K562 (cell line): ENCODE data around the gene ADCY5. TPM values are rescaled to one million over a fixed set of nuclear protein-coding genes. Genes with fewer than 3 reads are reported as not detected.

Experiments
- ATAC-seq: fragments of 200-7000 bp; cut with Tn5 transposase; 3 replicates; pipeline ENCODE4 v1.9.1; 2020; ENCODE audit warnings: moderate library complexity
- BruUV-seq: library from RNA; stranded (reverse); fragments of 400-500 nt; replicated peaks from 2 replicates; lab custom pipeline; 2021; lab: Mats Ljungman, UMichigan
- CTCF ChIA-PET: fragments of 300-600 bp; formaldehyde crosslinking; extraction: SDS; loops from one replicate; lab custom pipeline; 2021; ENCODE audit warnings: low intra/inter-chr PET ratio; lab: Yijun Ruan, JAX
- POLR2A ChIA-PET: fragments of 300-600, 350-650 bp; sonication (Branson Sonifier 250); formaldehyde crosslinking; extraction: SDS; loops from one replicate; lab custom pipeline; 2021; ENCODE audit warnings: antibody characterized with exemption, inconsistent platforms; lab: Yijun Ruan, JAX
- DNase-seq, 4 experiments: peaks; one replicate each; pipeline versions ENCODE4 v3.0.0 to v3.0.0-alpha.2; 2011 to 2018; ENCODE audit warnings: low spot score in 3 of 4, mixed read lengths in 3 of 4; ENCODE audit errors: extremely low read depth in 1 of 4
- FAIRE-seq: peaks from 2 replicates; lab custom pipeline; 2011; peaks lifted over from hg19 to GRCh38; lab: Jason Lieb, UNC
- H2AFZ ChIP-seq: 2 replicates; pipeline ENCODE4 v1.6.0; 2011; ENCODE audit warnings: low read depth, low read length, control low read depth, inconsistent platforms
- H3K27ac ChIP-seq: fragments of 200-600 bp; 3 replicates; pipeline ENCODE4 v1.8.0; 2011; ENCODE audit warnings: low read depth, mild to moderate bottlenecking, control low read depth, inconsistent platforms, low read length, moderate library complexity, mixed read lengths; ENCODE audit errors: extremely low read depth
- H3K27me3 ChIP-seq, 2 experiments: fragments of 300-600 bp in 1 of 2; 2 replicates in 1 of 2; 3 replicates in 1 of 2; pipeline versions ENCODE4 v1.6.0 to v1.8.0; 2011; ENCODE audit warnings: inconsistent platforms in 2 of 2, low read length in 2 of 2, mild to moderate bottlenecking in 1 of 2, mixed read lengths in 1 of 2, moderate library complexity in 1 of 2; ENCODE audit not compliant: control insufficient read depth in 2 of 2, insufficient read depth in 2 of 2
- H3K36me3 ChIP-seq: fragments of 300-600 bp; 3 replicates; pipeline ENCODE4 v1.8.0; 2011; ENCODE audit warnings: mild to moderate bottlenecking, low read length, inconsistent platforms; ENCODE audit not compliant: control insufficient read depth, insufficient read depth
- H3K4me1 ChIP-seq, 2 experiments: fragments of 200-600 bp in 1 of 2; replicated peaks in 1 of 2; 2 replicates in 1 of 2; 3 replicates in 1 of 2; pipeline versions ENCODE4 v1.5.1 to v1.8.0; 2011; ENCODE audit warnings: inconsistent platforms in 2 of 2, low read length in 2 of 2, mild to moderate bottlenecking in 1 of 2, mixed read lengths in 1 of 2, moderate library complexity in 1 of 2; ENCODE audit not compliant: control insufficient read depth in 2 of 2, insufficient read depth in 2 of 2
- H3K4me2 ChIP-seq: 2 replicates; pipeline ENCODE4 v1.6.1; 2011; ENCODE audit warnings: low read length, control low read depth, inconsistent platforms, mixed read lengths; ENCODE audit not compliant: insufficient read depth
- H3K4me3 ChIP-seq: fragments of 200-600 bp; sonication (generic), shearing (Covaris generic); 2 replicates; pipeline ENCODE4 v1.5.1; 2016; ENCODE audit warnings: control low read depth, inconsistent platforms
- H3K79me2 ChIP-seq: fragments of 200-600 bp; 3 replicates; pipeline ENCODE4 v1.8.0; 2011; ENCODE audit warnings: low read length, inconsistent platforms; ENCODE audit not compliant: control insufficient read depth, insufficient read depth
- H3K9ac ChIP-seq, 2 experiments: 2 replicates each; pipeline versions ENCODE4 v1.6.0 to v1.6.1; 2011; ENCODE audit warnings: low read depth in 2 of 2, low read length in 2 of 2, control low read depth in 1 of 2, inconsistent platforms in 1 of 2, mild to moderate bottlenecking in 1 of 2, mixed read lengths in 1 of 2; ENCODE audit not compliant: insufficient read depth in 1 of 2
- H3K9me1 ChIP-seq: one replicate; pipeline ENCODE4 v1.6.0; 2011; ENCODE audit warnings: inconsistent platforms, mild to moderate bottlenecking, low read length, moderate library complexity; ENCODE audit not compliant: control insufficient read depth, insufficient read depth
- H3K9me3 ChIP-seq: replicated peaks from 2 replicates; pipeline ENCODE4 v1.5.1; 2011; ENCODE audit warnings: low read depth, low read length, inconsistent platforms; ENCODE audit not compliant: control insufficient read depth, insufficient read depth
- H4K20me1 ChIP-seq: replicated peaks from 2 replicates; pipeline ENCODE4 v1.6.1; 2011; ENCODE audit warnings: low read length, inconsistent platforms, mixed read lengths; ENCODE audit not compliant: control insufficient read depth, insufficient read depth
- BRCA1 ChIP-seq, 2 experiments: fragments of 450-650 bp in 1 of 2; sonication (generic) in 1 of 2; formaldehyde crosslinking in 1 of 2; IDR thresholded peaks; 2 replicates each; pipeline versions ENCODE4 v1.5.0 to v1.6.1; 2017 to 2020; ENCODE audit warnings: mild to moderate bottlenecking in 1 of 2, missing genetic modification reagents in 1 of 2
- ETV5 ChIP-seq: sonication (generic); formaldehyde crosslinking; IDR thresholded peaks from 2 replicates; pipeline ENCODE4 v1.4.0; 2020; ENCODE audit warnings: low read depth, mild to moderate bottlenecking, missing genetic modification reagents
- GMEB1 ChIP-seq: fragments of 250-450 bp; sonication (Bioruptor Pico); IDR thresholded peaks from 2 replicates; pipeline ENCODE4 v1.4.0; 2020; ENCODE audit warnings: mild to moderate bottlenecking
- MTA1 ChIP-seq: fragments of 450-650 bp; IDR thresholded peaks from 2 replicates; pipeline ENCODE4 v1.6.1; 2017; ENCODE audit warnings: borderline replicate concordance
- PATZ1 ChIP-seq: fragments of 250-450 bp; sonication (Bioruptor Pico); IDR thresholded peaks from 2 replicates; pipeline ENCODE4 v1.5.0; 2020; ENCODE audit warnings: mild to moderate bottlenecking, borderline replicate concordance
- POLR2H ChIP-seq: IDR thresholded peaks from 2 replicates; pipeline ENCODE4 v1.6.1; 2016; ENCODE audit warnings: missing genetic modification characterization, low read depth, mild to moderate bottlenecking, control low read depth, missing compliant biosample characterization, moderate library complexity
- SIN3B ChIP-seq: fragments of 450-650 bp; IDR thresholded peaks from 2 replicates; pipeline ENCODE4 v1.6.1; 2017; ENCODE audit warnings: low read depth, mild to moderate bottlenecking, moderate library complexity
- SRSF7 ChIP-seq: fragments of 200-400 bp; formaldehyde crosslinking; optimal IDR thresholded peaks from 2 replicates; pipeline ENCODE3; 2017; ENCODE audit warnings: mild to moderate bottlenecking, low read depth, low read length
- ZNF830 ChIP-seq: fragments of 250-450 bp; sonication (Bioruptor Pico); IDR thresholded peaks from 2 replicates; pipeline ENCODE4 v1.5.0; 2021; ENCODE audit warnings: mild to moderate bottlenecking
- WGBS: fragments of 100-300 bp; shearing (Covaris generic); methylation state at CpG from one replicate; pipeline ENCODE4 v1.1.6; 2016; ENCODE audit warnings: low coverage, mixed read lengths; ENCODE audit not compliant: insufficient coverage; ENCODE audit errors: missing lambda C conversion rate; 5-methylcytosine and 5-hydroxymethylcytosine counted together
- in situ Hi-C: fragments of 300-500 bp; cut with MboI; formaldehyde crosslinking; loops from 4 replicates; pipeline ENCODE4 v1.15.0; 2018; ENCODE audit warnings: inconsistent platforms, mixed read lengths
- intact Hi-C: fragments of 100-400 bp; cut with micrococcal nuclease; formaldehyde crosslinking; loops from 2 replicates; pipeline ENCODE4 v1.14.2; 2022
- polyA plus RNA-seq, 8 experiments: library from polyadenylated mRNA; depleted of rRNA in 4 of 8; stranded (reverse) in 5 of 8; unstranded in 3 of 8; fragments of >200 nt; fragmentation: Nextera tagmentation in 2 of 8; fragmentation: Illumina TruSeq in 1 of 8; extraction: Ambion mirVana in 2 of 8; extraction: Trizol in 1 of 8; gene quantifications; 2 replicates each; pipeline versions ENCODE4 v1.2.1 to v1.2.3, GENCODE V29; 2011 to 2014; ENCODE audit warnings: inconsistent platforms in 1 of 8, missing spikeins in 1 of 8
- total RNA-seq, 7 experiments: library from RNA; depleted of rRNA in 6 of 7; stranded (reverse); fragments of >200 nt in 6 of 7; fragmentation: Illumina TruSeq in 2 of 7; extraction: Trizol in 2 of 7; gene quantifications; 2 replicates each; pipeline versions ENCODE4 v1.2.1 to v1.2.3, GENCODE V29; 2011 to 2021; ENCODE audit warnings: low replicate concordance in 1 of 7
- TF ChIP-seq, protein P1 (sequence below): fragments of 450-650 bp; IDR thresholded peaks from 2 replicates; pipeline ENCODE4 v1.6.1; 2017; ENCODE audit warnings: mild to moderate bottlenecking, moderate library complexity
- TF ChIP-seq, protein P2 (sequence below): fragments of 250-450 bp; sonication (Bioruptor Pico); IDR thresholded peaks from 2 replicates; pipeline ENCODE4 v1.9.0; 2021; ENCODE audit warnings: mild to moderate bottlenecking, inconsistent platforms
- TF ChIP-seq, protein P3 (sequence below): fragments of 450-650 bp; formaldehyde crosslinking; IDR thresholded peaks from 2 replicates; pipeline ENCODE4 v1.4.0; 2022; ENCODE audit warnings: missing genetic modification characterization

ADCY5 gene
- total and polyA plus RNA-seq, 9 of the 15 experiments (the other 6 are each of a cell fraction or from before 2014, with no cell fraction given), result under 0.01 TPM; not detected in 8

GRCh38 chr3:123481722-123482457 lies 33.0 kb upstream of the ADCY5 start:
- Histone ChIP-seq H2AFZ (no peak overlapping the region), H3K9ac (no peak overlapping the region), H3K79me2 (no peaks in the 10 kb centered on the region), H3K4me2 (no peak overlapping the region), H3K27ac (no peak overlapping the region), H4K20me1 (no peaks in the 10 kb centered on the region), H3K9me1 (no peaks in the 10 kb centered on the region), H3K4me1 (no peaks in the 10 kb centered on the region), H3K27me3 (peaks cover 7 to 53% of the 10 kb centered on the region in 2 experiments; a peak in 4 of 5 replicates), H3K9me3 (no peaks in the 10 kb centered on the region), H3K4me3 (no peak overlapping the region), H3K36me3 (no peaks in the 10 kb centered on the region)
- CTCF ChIA-PET, result no interaction called here
- intact Hi-C loops (no loop called here), in situ Hi-C loops (no loop called here)
- DNase-seq, result no peak
- POLR2A ChIA-PET, result interaction anchor here (0.6 kb wide), 1 partner anchor 134 kb away, joined by 3 read pairs; no protein-coding TSS in a partner anchor
- ATAC-seq, result no peak
- no peak for FAIRE-seq
- WGBS, result 1% methylated on average over 11 of the region's 12 CpGs
- BruUV-seq, result no TSS peak
- TF ChIP-seq SRSF7, result no peak
- no peak for TF ChIP-seq MTA1
- TF ChIP-seq, protein P1, sequence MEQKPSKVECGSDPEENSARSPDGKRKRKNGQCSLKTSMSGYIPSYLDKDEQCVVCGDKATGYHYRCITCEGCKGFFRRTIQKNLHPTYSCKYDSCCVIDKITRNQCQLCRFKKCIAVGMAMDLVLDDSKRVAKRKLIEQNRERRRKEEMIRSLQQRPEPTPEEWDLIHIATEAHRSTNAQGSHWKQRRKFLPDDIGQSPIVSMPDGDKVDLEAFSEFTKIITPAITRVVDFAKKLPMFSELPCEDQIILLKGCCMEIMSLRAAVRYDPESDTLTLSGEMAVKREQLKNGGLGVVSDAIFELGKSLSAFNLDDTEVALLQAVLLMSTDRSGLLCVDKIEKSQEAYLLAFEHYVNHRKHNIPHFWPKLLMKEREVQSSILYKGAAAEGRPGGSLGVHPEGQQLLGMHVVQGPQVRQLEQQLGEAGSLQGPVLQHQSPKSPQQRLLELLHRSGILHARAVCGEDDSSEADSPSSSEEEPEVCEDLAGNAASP, result no peak
- TF ChIP-seq SIN3B, result no peak
- no peak for TF ChIP-seq POLR2H (tag)
- TF ChIP-seq, protein P2, sequence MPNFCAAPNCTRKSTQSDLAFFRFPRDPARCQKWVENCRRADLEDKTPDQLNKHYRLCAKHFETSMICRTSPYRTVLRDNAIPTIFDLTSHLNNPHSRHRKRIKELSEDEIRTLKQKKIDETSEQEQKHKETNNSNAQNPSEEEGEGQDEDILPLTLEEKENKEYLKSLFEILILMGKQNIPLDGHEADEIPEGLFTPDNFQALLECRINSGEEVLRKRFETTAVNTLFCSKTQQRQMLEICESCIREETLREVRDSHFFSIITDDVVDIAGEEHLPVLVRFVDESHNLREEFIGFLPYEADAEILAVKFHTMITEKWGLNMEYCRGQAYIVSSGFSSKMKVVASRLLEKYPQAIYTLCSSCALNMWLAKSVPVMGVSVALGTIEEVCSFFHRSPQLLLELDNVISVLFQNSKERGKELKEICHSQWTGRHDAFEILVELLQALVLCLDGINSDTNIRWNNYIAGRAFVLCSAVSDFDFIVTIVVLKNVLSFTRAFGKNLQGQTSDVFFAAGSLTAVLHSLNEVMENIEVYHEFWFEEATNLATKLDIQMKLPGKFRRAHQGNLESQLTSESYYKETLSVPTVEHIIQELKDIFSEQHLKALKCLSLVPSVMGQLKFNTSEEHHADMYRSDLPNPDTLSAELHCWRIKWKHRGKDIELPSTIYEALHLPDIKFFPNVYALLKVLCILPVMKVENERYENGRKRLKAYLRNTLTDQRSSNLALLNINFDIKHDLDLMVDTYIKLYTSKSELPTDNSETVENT, result no peak
- TF ChIP-seq GMEB1 (CRISPR knock-in tag), result no peak
- TF ChIP-seq, protein P3, sequence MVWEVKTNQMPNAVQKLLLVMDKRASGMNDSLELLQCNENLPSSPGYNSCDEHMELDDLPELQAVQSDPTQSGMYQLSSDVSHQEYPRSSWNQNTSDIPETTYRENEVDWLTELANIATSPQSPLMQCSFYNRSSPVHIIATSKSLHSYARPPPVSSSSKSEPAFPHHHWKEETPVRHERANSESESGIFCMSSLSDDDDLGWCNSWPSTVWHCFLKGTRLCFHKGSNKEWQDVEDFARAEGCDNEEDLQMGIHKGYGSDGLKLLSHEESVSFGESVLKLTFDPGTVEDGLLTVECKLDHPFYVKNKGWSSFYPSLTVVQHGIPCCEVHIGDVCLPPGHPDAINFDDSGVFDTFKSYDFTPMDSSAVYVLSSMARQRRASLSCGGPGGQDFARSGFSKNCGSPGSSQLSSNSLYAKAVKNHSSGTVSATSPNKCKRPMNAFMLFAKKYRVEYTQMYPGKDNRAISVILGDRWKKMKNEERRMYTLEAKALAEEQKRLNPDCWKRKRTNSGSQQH (CRISPR knock-in tag), result no peak
- TF ChIP-seq ETV5, result no peak
- no peak for TF ChIP-seq BRCA1 (IDR thresholded peaks at IDR 0.05)
- no peak for TF ChIP-seq BRCA1 (CRISPR knock-in tag; IDR thresholded peaks at IDR 0.05)
- no peak for TF ChIP-seq ZNF830 (CRISPR knock-in tag)
- no peak for TF ChIP-seq PATZ1
